ENCODE measurements around the gene ADGRF3.

DNA sequence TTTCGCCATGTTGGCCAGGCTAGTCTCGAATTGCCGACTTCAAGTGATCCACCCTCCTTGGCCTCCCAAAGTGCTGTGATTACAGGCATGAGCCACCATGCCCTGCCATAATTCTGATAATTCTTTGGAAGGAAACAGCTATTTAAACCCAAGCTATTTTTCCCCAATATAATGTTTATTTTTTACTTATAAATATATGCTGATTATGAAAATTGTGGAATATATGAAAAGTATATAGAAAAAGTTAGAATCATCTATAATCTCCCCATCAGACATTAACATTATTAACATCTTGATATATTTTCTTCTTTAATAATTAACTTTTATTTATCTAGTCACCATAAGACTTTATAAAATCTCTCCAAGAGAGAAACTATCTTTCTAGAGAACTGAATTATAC, 60.7 kb downstream of the ADGRF3 start:
- TF ChIP-seq, protein P1, sequence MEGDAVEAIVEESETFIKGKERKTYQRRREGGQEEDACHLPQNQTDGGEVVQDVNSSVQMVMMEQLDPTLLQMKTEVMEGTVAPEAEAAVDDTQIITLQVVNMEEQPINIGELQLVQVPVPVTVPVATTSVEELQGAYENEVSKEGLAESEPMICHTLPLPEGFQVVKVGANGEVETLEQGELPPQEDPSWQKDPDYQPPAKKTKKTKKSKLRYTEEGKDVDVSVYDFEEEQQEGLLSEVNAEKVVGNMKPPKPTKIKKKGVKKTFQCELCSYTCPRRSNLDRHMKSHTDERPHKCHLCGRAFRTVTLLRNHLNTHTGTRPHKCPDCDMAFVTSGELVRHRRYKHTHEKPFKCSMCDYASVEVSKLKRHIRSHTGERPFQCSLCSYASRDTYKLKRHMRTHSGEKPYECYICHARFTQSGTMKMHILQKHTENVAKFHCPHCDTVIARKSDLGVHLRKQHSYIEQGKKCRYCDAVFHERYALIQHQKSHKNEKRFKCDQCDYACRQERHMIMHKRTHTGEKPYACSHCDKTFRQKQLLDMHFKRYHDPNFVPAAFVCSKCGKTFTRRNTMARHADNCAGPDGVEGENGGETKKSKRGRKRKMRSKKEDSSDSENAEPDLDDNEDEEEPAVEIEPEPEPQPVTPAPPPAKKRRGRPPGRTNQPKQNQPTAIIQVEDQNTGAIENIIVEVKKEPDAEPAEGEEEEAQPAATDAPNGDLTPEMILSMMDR (conservative IDR thresholded peaks at IDR 0.05; ENCODE audit: low read depth, low read length) = no peak
- TF ChIP-seq EZH2 (IDR thresholded peaks at IDR 0.05; ENCODE audit: borderline replicate concordance, low read depth, low read length, poor library complexity, severe bottlenecking) = no peak
